GM19452 (cell line): ENCODE data around the gene GFRAL.
"Not testable (repeated sequence)": the region's sequence is repeated elsewhere in the genome, so short reads cannot be mapped to it uniquely, and the experiment has no call there.

Experiments used
- ATAC-seq: cut with Tn5 transposase; IDR thresholded peaks from one replicate; pipeline ENCODE4 v1.9.1; 2021; ENCODE audit not compliant: unreplicated experiment

GFRAL gene, protein sequence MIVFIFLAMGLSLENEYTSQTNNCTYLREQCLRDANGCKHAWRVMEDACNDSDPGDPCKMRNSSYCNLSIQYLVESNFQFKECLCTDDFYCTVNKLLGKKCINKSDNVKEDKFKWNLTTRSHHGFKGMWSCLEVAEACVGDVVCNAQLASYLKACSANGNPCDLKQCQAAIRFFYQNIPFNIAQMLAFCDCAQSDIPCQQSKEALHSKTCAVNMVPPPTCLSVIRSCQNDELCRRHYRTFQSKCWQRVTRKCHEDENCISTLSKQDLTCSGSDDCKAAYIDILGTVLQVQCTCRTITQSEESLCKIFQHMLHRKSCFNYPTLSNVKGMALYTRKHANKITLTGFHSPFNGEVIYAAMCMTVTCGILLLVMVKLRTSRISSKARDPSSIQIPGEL

DNA sequence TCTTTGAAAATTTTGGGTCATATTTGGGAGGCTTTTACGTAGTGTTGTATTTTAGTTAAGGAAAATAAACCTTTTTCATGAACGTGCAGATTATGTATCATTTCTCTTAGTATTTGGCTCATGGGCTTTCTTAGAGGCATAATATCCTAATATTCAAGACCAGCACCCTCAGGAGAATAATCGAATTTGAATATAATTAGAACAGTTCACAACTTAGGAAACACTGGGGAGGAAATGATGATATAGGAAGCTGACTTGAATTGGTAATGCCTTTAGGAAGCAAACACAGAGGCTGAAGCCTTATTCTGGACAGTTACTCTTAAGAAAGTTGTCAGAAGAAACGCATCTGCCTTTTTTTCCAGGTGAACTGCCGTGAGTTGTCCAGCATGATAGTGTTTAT lies at the start of gene GFRAL:
GFRAL (plus strand) TSS at position 301 of the 400 bp plus-strand sequence; CDS start at position 387, 86 bp downstream.
- no peak for ATAC-seq

DNA sequence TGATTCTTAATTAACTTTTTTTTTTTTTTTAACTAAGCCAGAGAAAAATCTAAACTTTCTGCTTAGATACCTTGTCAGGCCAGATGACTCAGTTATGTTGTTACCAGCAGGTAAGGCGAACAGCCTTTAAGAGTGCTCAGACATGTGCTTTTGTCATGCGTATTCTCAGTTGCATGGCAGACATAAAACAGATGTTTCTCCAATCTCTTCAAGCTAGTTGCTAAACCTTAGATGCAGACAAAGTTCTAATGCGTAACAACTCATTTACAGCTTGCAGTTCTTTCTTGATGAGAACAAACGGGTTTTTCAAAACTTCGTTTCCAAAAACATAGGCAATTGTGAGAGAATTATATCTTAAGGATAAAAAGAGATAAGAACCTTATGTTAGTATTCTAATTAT lies 49.6 kb upstream of the GFRAL start:
- no peak for ATAC-seq

DNA sequence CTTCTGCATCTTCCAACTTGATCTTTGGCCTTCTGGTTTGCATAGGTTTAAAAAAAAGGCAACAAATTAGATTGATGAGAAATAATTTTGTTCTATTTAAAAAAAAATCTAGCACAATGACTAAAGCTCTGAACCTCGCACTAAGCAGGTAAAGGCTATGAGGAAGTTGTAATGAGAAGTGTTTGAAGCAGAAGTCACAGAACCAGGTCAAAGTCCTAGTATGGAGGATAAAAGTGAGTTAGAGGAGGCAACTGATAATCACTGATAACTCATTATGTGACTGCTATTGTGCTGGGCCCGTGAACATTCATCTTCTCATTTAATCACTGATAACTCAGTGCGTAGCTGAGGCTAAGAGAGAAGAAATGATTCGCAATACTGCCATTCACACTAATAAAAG lies 46.1 kb upstream of the GFRAL start:
- no peak for ATAC-seq

DNA sequence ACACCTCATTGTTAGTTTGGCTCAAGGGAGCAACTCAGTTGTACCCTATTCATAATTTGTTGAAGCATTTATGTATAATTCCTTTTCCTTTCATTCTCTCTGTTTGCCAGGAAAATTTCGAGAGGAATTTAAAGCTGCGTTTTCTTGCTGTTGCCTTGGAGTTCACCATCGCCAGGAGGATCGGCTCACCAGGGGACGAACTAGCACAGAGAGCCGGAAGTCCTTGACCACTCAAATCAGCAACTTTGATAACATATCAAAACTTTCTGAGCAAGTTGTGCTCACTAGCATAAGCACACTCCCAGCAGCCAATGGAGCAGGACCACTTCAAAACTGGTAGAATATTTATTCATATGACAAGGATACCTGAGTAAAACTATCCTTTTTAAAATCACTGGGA lies 45.2 kb upstream of the GFRAL start:
- no peak for ATAC-seq

DNA sequence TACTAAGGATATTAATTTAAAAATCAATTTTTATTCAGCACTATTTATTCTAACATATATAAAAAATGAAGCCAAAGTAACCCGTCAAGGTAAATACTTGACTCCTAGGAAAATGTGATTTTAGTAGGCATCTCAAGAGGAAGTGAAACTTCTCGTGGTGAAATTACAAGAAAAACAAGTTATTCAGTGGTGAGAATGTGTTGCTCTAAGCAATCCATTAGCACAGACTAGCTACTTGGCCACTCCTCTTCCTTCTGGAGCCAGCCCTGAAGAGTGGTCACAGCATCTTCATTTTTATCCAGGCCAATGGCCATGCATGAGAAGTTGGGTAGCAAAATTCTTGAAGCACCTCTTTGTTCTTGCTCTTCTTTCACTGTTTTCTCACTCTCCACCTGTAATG lies 40.4 kb upstream of the GFRAL start:
- no peak for ATAC-seq

DNA sequence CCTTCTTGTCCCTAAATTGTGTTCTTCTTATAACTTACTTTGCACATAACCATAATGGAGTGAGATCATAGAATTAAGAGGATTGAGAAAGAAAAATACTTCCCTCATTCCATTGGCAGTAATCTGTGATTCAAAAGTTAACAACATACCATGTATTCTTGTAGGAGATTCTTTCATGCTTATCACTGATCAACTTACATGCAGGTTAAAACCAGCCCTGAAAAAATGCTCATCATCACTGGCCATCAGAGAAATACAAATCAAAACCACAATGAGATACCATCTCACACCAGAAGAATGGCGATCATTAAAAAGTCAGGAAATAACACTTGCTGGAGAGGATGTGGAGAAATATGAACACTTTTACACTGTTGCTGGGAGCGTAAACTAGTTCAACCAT lies 36.5 kb upstream of the GFRAL start:
- ATAC-seq, result no peak

DNA sequence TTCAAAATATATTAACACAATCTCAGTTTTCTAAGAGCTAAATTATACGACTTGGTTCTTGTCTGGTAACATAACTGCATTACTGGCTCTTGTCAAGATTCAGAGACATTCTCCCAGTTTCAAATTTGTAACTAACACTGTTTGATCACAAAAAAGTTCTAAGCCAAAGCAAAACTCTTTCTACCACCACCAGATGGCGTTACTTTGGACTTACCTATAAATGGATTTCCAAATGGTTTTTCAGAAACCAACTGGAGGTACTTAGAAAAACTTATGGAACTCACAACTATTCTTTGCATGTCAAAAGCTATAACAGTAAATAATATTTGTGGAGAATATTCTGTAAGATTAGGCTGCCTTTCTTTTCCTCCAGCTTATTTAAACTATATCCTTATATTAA lies 34.2 kb upstream of the GFRAL start:
- no peak for ATAC-seq

DNA sequence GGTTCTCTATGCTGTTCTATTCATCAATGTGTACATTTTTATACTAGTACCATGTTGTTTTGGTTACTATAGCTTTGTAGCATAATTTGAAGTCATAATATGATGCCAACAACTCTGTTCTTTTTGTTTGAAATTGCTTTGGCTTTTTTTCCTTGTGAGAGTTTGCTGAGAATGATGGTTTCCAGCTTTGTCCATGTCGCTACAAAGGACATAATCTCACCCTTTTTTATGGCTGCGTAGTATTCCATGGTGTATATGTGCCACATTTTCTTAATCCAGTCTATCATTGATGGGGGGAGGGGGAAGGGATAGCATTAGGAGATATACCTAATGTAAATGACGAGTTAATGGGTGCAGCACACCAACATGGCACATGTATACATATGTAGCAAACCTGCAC lies 30.1 kb upstream of the GFRAL start:
- ATAC-seq, result not testable (repeated sequence)

DNA sequence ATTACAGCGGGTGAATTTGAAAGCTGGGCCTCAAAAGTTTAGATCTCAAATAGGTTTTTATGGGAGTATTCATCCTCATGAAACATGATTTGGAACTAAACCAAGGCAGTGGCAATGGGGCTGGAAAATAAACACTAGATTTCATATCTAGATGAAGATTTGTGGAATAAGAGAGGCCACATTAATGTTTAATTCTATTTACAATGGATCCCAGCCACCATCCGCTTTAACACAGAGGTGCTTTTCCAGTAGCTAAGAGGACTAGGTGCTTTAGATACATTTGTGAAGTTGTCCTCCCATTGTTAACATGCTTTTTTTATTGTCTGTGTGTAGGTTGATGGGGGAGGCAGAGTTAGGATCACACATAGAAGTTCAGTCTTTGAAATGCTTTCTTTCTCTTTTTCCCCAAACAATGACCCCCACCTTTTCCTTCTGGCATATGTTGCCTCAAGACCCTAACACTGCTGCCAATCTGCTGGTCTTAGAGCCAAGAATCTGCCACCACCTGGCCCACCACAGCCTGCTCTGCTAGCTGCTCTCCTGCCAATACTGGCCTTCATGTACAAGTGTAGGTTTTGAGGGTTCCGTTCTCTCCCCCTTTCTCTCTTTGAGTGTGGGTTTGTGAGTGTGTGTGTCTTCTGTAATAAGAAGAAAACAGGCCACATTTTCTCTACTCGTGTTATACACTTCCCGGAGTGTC lies 27.8 kb upstream of the GFRAL start:
- no peak for ATAC-seq

DNA sequence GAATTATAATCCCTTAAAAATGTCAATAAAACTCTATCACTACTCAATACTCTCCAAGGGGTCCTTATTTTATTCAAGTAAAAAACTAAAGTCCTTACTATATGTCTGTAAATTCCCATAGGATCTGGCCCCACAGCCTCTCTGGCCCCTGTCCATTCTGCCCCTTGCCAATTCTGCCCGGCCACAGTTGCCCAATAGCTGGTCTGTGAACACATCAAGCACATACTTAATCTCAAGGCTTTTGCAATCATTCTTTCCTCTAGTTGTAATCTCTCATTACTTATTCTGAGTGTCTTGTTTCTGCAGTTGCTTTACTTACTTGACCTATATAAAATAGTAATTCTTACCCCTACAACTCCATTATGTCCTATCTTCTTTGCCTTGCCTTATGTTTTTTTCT lies 22.5 kb upstream of the GFRAL start:
- ATAC-seq, result no peak

DNA sequence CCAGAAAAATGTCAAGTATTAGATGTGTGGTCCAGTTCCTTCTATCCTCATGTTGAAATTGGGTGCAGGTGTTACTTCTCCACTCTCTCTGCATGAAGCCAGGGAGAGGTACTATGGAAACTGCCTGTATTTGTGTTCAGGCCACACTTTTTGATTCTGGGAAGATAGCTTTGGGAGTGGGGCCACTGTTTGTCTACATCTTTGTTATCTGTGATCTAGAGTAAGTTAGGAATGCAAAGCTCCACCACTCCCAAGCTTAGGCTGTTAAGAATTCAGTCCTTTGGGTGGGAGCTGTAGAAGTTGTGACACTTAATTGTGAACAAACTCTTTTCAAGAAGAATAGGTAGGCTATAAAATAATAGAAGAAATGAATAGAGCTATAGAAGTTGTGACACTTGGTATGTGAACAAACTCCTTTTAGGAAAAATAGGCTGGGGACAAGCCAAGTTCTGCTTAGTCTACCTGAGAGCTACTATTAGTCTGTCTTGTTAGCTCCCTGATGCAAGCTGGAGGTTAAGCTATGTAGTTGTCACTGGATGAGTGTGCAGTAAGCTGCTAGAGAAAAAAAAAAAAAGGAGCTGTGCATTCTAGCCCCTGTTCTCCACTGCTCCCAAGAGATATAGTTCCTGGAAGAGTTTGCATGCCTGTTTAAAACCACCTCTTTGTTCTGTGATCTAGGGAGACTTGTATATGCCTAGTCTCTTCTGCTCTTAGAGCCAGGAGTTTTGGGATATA lies 7.1 kb upstream of the GFRAL start:
- ATAC-seq, result no peak

DNA sequence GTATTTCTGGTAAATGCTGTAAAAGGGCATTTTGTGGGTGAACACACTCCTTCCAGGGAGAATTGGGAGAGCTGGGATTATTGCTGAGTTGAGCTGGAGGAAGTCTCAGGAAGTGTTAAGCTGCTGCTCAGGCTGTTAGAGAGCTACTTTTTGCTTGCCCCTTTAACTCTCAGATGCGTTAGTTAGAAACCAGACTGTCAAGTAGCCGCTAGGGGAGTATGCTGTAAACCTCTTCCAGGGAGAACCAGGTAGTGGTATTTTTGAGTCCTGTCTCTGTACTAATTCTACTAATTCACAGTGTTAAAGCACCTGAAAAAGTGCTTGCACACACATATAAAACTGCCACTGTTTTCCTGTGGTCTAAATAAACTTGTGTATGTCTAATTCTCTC lies 6.6 kb upstream of the GFRAL start:
- ATAC-seq, result no peak

DNA sequence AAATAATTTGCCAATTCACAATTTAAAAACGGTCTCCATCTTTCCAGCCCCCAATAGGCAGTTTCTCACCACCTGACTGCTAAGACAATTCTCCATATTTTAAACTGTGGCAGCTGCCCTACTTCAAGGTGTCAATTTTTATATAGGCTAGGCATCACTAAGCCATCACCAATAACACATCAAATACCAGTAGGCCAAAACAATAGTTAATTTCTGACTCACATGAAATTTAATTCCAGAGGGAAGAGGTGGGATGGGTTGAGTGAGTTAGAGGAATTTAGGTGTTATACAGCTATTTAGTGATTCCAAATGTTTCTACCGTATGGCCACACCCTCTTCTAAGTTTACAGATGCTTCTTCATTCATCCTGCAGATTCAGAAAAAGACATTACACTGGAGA lies 49.9 kb downstream of the GFRAL start:
- ATAC-seq, result no peak

DNA sequence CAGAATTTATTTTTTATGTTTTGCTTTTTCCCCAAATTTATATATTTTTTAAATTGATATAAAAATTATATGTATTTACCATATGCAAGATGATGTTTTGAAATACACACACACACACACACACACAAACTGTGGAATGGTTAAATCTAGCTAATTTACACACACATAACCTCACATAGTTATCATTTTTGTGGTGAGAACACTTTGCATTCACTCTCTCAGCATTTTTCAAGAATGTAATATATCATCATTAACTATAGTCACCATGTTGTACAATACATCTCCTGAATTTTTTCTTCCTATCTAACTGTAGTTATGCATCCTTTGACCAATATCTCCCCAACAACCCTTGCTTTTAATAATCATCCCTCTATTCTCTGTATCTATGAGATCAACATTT lies 52.2 kb downstream of the GFRAL start:
- ATAC-seq, result no peak

DNA sequence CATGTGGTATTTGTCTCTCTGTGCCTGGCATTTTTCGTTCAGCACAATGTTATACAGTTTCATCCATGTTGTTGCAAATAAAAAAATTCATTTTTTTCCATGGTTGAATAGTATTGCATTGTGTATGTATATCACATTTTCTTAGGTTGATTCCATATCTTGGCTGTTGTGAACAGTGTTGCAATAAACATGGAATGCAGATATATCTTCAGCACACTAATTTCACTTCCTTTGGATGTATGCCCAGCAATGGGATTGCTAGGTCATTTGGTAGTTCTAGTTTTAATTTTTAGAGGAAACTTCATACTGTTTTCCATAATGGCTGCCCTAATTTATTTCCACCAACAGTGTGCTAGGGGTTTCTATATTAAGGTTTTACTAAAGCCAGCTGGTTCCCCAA lies 52.6 kb downstream of the GFRAL start:
- no peak for ATAC-seq

DNA sequence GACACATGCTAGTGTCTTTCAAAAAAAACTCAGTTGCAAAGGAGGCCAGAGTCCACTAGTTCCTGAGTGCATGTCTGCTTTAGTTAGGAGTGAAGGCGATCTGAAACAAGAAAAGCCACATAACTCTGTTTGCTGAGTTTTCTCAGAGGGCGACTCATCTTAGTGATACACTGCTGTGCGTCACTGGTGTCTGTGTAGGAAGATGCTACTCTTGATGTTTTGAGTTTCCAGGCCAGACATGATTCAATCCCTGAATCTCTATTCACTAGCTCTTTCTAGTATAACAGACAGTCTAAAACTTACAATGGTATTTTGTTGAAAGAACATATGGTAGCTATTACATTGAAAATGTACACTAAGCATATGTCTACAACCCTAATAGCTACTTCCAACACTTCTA lies 60.9 kb downstream of the GFRAL start:
- no peak for ATAC-seq

DNA sequence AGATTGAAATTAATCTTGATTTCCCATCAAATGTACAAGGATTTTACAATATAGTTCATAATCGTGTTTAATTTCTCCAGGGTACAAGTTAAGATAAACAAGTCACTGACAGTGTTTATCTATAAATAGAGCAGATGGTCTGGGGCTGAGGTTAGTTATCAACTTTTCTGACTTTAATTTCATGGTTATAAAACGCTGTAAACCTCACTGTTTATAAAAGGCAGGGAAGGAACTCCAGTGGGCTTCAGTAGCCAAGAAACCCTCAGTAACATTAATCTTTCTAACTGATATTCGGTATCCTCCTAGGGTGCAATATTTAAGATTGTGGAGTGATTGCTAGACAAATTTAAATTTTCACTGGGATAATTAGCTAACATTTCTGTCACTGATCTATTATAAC lies 68.6 kb downstream of the GFRAL start:
- no peak for ATAC-seq

DNA sequence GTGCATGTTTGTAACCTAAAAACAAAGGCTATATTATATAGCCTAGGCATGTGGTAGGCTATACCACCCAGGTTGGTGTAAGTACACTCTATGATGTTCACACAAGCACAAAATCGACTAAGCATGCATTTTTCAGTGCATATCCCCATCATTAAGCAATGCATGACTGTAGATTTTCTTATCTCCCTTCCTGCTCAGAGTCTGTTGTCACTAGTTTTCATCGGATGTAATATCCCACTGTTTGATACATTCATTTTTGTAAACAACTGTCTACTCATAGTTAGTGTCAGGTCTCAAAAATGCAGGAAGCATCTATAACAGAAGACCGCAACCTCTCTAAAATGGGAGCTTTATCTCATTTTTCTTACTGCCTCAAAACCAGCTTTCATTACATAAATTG lies 70.7 kb downstream of the GFRAL start:
- no peak for ATAC-seq

DNA sequence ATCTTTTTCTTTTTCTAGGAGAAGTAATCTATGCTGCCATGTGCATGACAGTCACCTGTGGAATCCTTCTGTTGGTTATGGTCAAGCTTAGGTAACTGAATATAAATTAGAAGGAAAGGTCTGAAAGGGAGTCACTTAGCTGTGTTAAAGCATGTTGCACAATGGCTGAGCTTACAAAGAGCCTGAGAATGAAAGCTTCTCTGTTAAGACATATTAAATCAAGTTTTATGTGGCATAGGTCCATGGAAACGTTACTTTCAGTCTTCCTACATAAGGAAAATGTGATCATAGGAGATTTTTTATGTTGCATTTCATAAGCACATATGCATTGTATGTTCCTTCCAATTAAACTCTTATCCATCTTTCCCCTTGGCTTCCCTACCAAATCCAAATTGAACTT lies 72.1 kb downstream of the GFRAL start:
- ATAC-seq, result no peak

DNA sequence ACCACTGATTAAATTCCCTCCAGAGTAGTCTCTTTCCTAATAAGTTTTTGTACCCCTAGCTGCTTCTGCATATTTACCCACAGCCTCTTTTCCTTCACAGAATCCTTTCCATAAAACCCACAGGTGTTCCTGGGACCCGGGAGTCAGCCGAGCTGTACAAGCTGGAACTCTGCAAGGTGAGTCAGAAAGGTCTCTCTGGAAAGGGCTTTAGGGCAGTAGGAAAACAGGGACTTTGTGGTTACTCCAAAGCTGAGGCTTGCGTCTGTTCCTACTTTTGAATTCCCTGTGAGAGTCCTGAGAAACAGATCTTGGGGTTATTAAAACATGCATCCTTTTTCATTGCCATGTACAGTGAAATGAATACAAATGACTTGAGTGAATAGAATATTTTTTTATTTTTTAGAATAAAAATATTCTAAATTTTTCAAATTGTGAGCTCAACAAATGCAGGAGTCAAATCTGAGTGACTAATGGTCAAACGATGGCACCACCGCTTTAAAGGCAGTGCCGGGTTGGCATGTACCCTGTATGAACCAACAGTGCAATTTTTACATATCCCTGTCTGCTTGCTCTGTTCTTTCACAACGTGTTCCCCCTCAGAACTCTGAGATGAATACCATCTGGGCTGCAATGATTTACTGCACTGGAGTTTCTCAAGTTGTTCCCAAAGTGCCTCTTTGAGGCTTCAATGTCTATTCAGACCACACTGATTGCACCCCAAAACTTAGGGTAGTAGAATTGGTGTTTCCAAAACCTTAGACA lies 78.4 kb downstream of the GFRAL start:
- ATAC-seq, result no peak

DNA sequence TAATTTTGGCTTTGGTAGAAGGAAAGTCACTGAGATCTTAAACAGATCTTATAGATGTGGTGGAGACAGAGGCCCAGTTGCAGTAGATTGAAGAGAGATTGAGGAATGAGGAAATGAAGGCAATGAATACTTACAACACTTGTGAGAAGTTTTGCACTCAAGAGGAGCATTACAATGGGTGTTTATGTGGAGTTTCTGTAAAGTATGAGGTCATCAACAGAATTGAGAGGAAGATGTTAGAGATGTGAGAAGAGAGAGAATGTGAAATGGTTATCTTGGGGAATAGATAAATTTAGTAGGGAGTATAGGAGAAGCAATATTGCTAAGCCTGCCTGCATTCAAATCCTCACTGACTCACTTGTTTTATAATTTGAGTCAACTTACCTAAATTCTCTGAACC lies 83.4 kb downstream of the GFRAL start:
- ATAC-seq, result no peak
